SK-N-SH treated with all-trans-retinoic acid at 6 μM for 48 hours (cell line): ENCODE data around the gene CLIP3.

Experiments
- ATAC-seq: fragments of 200-7000 bp; cut with Tn5 transposase; 3 replicates; pipeline ENCODE4 v1.9.1; 2020; ENCODE audit warnings: mild to moderate bottlenecking, moderate library complexity
- ARNTL ChIP-seq: fragments of 450-650 bp; formaldehyde crosslinking; IDR thresholded peaks from 2 replicates; pipeline ENCODE4 v1.5.0; 2020; ENCODE audit warnings: low read depth, mild to moderate bottlenecking, moderate library complexity, borderline replicate concordance
- BACH2 ChIP-seq: fragments of 250-450 bp; sonication (Bioruptor Pico); IDR thresholded peaks from 2 replicates; pipeline ENCODE4 v1.9.0; 2021; ENCODE audit warnings: mild to moderate bottlenecking, borderline replicate concordance
- CSDC2 ChIP-seq: fragments of 250-450 bp; sonication (Bioruptor Pico); IDR thresholded peaks from 2 replicates; pipeline ENCODE4 v1.5.0; 2020; ENCODE audit warnings: mild to moderate bottlenecking, moderate library complexity
- ESRRG ChIP-seq: fragments of 250-450 bp; sonication (Bioruptor Pico); IDR thresholded peaks from 2 replicates; pipeline ENCODE4 v1.6.1; 2021; ENCODE audit warnings: mild to moderate bottlenecking
- GLIS3 ChIP-seq: fragments of 250-450 bp; sonication (Bioruptor Pico); IDR thresholded peaks from 2 replicates; pipeline ENCODE4 v1.5.0; 2020; ENCODE audit warnings: mild to moderate bottlenecking, moderate library complexity
- ISL1 ChIP-seq: fragments of 250-450 bp; sonication (Bioruptor Pico); IDR thresholded peaks from 2 replicates; pipeline ENCODE4 v2.1.2; 2022; ENCODE audit warnings: mild to moderate bottlenecking, moderate library complexity
- OSR1 ChIP-seq: fragments of 250-450 bp; sonication (Bioruptor Pico); IDR thresholded peaks from 2 replicates; pipeline ENCODE4 v1.8.0; 2022; ENCODE audit warnings: moderate library complexity, mild to moderate bottlenecking, inconsistent platforms
- PPARA ChIP-seq: fragments of 250-450 bp; sonication (Bioruptor Pico); IDR thresholded peaks from 2 replicates; pipeline ENCODE4 v1.5.0; 2020; ENCODE audit warnings: mild to moderate bottlenecking, borderline replicate concordance
- SNAI2 ChIP-seq: fragments of 250-450 bp; sonication (Bioruptor Pico); IDR thresholded peaks from 2 replicates; pipeline ENCODE4 v1.5.0; 2020; ENCODE audit warnings: mild to moderate bottlenecking, moderate library complexity
- TCF4 ChIP-seq: fragments of 250-450 bp; sonication (Bioruptor Pico); IDR thresholded peaks from 2 replicates; pipeline ENCODE4 v1.8.0; 2021; ENCODE audit warnings: mild to moderate bottlenecking, moderate library complexity, borderline replicate concordance
- TOX ChIP-seq: fragments of 250-450 bp; sonication (Bioruptor Pico); IDR thresholded peaks from 2 replicates; pipeline ENCODE4 v1.8.0; 2021; ENCODE audit warnings: mild to moderate bottlenecking, moderate library complexity, borderline replicate concordance
- ZC3H10 ChIP-seq: fragments of 250-450 bp; sonication (Bioruptor Pico); IDR thresholded peaks from 2 replicates; pipeline ENCODE4 v1.5.1; 2021; ENCODE audit warnings: mild to moderate bottlenecking, moderate library complexity
- ZFP3 ChIP-seq: fragments of 250-450 bp; sonication (Bioruptor Pico); IDR thresholded peaks from 2 replicates; pipeline ENCODE4 v1.5.0; 2020; ENCODE audit warnings: mild to moderate bottlenecking, moderate library complexity
- ZNF565 ChIP-seq: fragments of 450-650 bp; formaldehyde crosslinking; conservative IDR thresholded peaks from 2 replicates; pipeline ENCODE4 v1.5.0; 2020; ENCODE audit warnings: low read depth, mild to moderate bottlenecking, moderate library complexity
- ZNF70 ChIP-seq: fragments of 450-650 bp; formaldehyde crosslinking; IDR thresholded peaks from 2 replicates; pipeline ENCODE4 v1.5.0; 2020; ENCODE audit warnings: mild to moderate bottlenecking, moderate library complexity
- ZNF8 ChIP-seq: fragments of 450-650 bp; formaldehyde crosslinking; IDR thresholded peaks from 2 replicates; pipeline ENCODE4 v1.5.0; 2020; ENCODE audit warnings: mild to moderate bottlenecking, moderate library complexity
- TF ChIP-seq, protein P1 (sequence below): fragments of 250-450 bp; sonication (Bioruptor Pico); IDR thresholded peaks from 2 replicates; pipeline ENCODE4 v1.8.0; 2021; ENCODE audit warnings: low read depth, mild to moderate bottlenecking, moderate library complexity, borderline replicate concordance
- TF ChIP-seq, protein P2 (sequence below): fragments of 250-450 bp; sonication (Bioruptor Pico); IDR thresholded peaks from 2 replicates; pipeline ENCODE4 v1.5.1; 2020; ENCODE audit warnings: low read depth, mild to moderate bottlenecking, moderate library complexity
- TF ChIP-seq, protein P3 (sequence below): fragments of 250-450 bp; sonication (Bioruptor Pico); IDR thresholded peaks from 2 replicates; pipeline ENCODE4 v1.5.0; 2020; ENCODE audit warnings: mild to moderate bottlenecking, moderate library complexity

Gene CLIP3

DNA sequence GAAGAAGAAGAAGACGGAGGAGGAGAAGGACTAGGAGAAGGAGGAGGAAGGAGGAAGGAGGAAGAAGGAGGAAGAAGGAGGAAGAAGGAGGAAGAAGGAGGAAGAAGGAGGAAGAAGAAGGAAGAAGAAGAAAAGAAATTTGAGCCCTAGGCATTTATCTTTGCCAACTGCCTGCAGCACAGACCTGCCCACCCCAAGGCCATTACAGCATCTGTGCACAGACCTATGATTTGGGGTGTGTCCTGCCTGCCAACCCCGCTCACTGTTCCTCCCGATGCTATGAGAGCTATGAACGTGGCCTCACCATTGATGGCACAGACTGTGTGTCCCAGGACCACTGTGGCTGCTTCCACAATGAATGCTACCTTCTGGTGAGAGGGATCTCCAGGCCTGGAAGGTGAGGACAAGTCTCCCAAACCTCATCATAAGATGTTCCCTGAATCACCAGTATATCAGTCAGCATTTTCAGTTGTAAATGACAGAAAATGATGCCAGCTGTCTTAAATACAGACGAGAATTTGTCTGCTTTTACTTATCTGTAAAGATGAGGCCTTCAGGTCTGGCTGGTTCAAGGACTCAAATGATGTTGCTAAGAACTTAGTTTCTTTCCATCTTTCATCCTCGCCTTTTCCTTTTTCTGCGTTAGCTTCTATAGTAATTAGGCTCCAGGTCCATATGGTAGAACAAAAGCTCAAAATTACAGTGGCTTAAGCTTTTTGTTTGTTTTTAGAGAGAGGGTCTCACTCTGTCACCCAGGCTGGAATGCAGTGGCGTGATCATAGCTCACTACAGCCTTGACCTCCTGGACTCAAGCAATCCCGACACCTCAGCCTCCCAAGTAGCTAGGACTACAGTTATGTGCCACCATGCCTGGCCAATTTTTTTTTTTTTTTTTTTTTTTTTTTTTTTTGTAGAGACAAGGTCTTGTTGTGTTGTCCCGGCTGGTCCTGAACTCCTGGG, 41.6 kb downstream of the CLIP3 start:
- no peak for ATAC-seq
- TF ChIP-seq TCF4, result no peak
- TF ChIP-seq OSR1, result no peak

DNA sequence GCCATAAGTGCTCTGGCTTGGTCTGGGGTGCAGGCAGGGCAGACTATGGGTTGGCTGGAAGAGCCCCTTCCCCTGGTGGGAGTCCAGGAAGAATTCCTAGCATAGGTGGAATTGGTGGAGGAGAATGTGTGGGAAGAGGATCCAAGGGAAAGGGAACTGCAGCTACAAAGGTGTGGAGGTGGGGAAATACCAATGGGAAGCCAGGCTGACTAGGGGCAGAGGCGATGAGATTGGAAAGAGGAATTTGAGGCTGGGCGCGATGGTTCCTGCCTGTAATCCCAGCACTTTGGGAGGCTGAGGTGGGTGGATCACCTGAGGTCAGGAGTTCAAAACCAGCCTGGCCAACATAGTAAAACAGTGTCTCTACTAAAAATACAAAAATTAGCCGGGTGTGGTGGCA, 42.5 kb downstream of the CLIP3 start:
- no peak for ATAC-seq
- TF ChIP-seq SNAI2 (CRISPR knock-in tag) (no peak), ZNF70 (no peak)

DNA sequence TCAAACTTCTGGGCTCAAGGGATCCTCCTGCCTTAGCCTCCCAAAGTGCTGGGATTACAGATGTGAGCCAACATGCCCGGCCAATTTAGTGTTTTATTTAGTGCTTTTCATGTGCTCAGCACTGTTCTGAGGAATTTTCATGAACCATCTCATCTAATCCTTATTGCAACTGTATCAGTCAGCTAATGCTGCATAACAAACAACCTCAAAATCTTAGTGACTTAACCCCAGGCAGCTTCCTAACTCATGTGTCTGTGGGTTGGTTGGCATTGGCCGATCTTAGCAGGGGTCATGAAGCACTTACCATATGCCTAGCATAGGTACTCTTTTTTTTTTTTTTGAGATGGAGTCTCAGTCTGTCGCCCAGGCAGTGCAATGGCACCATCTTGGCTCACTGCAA, 43.8 kb downstream of the CLIP3 start:
- no peak for TF ChIP-seq ZFP3 (CRISPR knock-in tag)
- no peak for TF ChIP-seq PPARA (CRISPR knock-in tag)
- TF ChIP-seq SNAI2 (CRISPR knock-in tag), result no peak
- TF ChIP-seq TOX, result no peak
- TF ChIP-seq, protein P1, sequence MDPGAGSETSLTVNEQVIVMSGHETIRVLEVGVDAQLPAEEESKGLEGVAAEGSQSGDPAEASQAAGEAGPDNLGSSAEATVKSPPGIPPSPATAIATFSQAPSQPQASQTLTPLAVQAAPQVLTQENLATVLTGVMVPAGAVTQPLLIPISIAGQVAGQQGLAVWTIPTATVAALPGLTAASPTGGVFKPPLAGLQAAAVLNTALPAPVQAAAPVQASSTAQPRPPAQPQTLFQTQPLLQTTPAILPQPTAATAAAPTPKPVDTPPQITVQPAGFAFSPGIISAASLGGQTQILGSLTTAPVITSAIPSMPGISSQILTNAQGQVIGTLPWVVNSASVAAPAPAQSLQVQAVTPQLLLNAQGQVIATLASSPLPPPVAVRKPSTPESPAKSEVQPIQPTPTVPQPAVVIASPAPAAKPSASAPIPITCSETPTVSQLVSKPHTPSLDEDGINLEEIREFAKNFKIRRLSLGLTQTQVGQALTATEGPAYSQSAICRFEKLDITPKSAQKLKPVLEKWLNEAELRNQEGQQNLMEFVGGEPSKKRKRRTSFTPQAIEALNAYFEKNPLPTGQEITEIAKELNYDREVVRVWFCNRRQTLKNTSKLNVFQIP (CRISPR knock-in tag), result no peak
- no peak for TF ChIP-seq BACH2 (CRISPR knock-in tag)
- TF ChIP-seq GLIS3 (CRISPR knock-in tag), result no peak
- no peak for TF ChIP-seq CSDC2 (CRISPR knock-in tag)
- no peak for TF ChIP-seq ESRRG (CRISPR knock-in tag)
- no peak for TF ChIP-seq ARNTL (CRISPR knock-in tag)
- TF ChIP-seq ISL1 (CRISPR knock-in tag), result no peak
- TF ChIP-seq, protein P2, sequence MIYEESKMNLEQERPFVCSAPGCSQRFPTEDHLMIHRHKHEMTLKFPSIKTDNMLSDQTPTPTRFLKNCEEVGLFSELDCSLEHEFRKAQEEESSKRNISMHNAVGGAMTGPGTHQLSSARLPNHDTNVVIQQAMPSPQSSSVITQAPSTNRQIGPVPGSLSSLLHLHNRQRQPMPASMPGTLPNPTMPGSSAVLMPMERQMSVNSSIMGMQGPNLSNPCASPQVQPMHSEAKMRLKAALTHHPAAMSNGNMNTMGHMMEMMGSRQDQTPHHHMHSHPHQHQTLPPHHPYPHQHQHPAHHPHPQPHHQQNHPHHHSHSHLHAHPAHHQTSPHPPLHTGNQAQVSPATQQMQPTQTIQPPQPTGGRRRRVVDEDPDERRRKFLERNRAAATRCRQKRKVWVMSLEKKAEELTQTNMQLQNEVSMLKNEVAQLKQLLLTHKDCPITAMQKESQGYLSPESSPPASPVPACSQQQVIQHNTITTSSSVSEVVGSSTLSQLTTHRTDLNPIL (CRISPR knock-in tag), result no peak
- no peak for TF ChIP-seq ZNF8 (CRISPR knock-in tag)
- TF ChIP-seq, protein P3, sequence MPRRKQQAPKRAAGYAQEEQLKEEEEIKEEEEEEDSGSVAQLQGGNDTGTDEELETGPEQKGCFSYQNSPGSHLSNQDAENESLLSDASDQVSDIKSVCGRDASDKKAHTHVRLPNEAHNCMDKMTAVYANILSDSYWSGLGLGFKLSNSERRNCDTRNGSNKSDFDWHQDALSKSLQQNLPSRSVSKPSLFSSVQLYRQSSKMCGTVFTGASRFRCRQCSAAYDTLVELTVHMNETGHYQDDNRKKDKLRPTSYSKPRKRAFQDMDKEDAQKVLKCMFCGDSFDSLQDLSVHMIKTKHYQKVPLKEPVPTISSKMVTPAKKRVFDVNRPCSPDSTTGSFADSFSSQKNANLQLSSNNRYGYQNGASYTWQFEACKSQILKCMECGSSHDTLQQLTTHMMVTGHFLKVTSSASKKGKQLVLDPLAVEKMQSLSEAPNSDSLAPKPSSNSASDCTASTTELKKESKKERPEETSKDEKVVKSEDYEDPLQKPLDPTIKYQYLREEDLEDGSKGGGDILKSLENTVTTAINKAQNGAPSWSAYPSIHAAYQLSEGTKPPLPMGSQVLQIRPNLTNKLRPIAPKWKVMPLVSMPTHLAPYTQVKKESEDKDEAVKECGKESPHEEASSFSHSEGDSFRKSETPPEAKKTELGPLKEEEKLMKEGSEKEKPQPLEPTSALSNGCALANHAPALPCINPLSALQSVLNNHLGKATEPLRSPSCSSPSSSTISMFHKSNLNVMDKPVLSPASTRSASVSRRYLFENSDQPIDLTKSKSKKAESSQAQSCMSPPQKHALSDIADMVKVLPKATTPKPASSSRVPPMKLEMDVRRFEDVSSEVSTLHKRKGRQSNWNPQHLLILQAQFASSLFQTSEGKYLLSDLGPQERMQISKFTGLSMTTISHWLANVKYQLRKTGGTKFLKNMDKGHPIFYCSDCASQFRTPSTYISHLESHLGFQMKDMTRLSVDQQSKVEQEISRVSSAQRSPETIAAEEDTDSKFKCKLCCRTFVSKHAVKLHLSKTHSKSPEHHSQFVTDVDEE (CRISPR knock-in tag), result no peak
- TF ChIP-seq TCF4, result no peak
- no peak for TF ChIP-seq ZNF565 (CRISPR knock-in tag)
- no peak for ATAC-seq

DNA sequence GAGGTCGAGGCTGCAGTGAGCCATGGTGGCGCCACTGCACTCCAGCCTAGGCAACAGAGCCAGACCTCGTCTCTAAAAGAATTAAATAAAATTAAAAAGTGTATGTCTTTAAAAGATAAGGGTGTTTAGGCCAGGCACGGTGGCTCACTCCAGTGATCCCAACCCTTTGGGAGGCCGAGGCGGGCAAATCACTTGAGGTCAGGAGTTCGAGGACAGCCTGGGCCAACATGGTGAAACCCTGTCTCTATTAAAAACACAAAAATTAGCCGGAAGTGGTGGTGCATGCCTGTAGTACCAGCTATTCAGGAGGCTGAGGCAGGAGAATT, 45.1 kb downstream of the CLIP3 start:
- TF ChIP-seq, protein P3 (CRISPR knock-in tag), result peak; percentile 36; the same call in 1 of the 2 replicates
- no peak for TF ChIP-seq ZC3H10
- ATAC-seq, result no peak
